HG03039 (cell line): Measurements from ENCODE around the gene OR6C68.
"Not testable (repeated sequence)": the region's sequence is repeated elsewhere in the genome, so short reads cannot be mapped to it uniquely, and the experiment has no call there.

Experiments
- ATAC-seq: cut with Tn5 transposase; IDR thresholded peaks from one replicate; pipeline ENCODE4 v1.9.1; 2021; ENCODE audit warnings: mild to moderate bottlenecking, moderate library complexity; ENCODE audit not compliant: unreplicated experiment

OR6C68 gene

GRCh38 chr12:55492078-55492477, at the start of gene OR6C68:
Gene OR6C68, plus strand, starts transcription at chr12:55492378. Its CDS starts 0 bp downstream, at chr12:55492378.
- ATAC-seq: no peak

DNA sequence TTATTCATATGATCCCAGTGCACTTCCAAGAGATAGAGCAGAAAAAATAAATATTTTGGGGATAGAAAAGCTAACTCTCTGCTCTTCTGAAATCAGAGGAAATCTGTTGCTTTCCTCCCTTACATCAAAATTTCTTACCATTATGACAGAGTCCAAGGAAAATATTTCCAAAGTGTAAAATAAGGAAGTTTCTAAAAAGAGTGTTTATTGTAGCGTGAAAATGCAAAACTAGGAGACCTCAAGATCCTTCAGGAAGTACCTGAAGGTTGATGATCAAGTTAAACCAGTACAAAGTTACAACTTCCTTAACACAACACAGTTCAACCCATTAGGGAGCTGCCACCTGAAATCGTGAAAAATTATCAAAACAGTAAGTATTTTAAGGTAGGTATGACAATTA, 48.4 kb upstream of the OR6C68 start, which contains the start of gene OR6C2:
TSS of gene OR6C2 (plus strand) at position 301 of the 400 bp plus-strand sequence. CDS start 8,138 bp downstream, outside the sequence.
- no peak for ATAC-seq

DNA sequence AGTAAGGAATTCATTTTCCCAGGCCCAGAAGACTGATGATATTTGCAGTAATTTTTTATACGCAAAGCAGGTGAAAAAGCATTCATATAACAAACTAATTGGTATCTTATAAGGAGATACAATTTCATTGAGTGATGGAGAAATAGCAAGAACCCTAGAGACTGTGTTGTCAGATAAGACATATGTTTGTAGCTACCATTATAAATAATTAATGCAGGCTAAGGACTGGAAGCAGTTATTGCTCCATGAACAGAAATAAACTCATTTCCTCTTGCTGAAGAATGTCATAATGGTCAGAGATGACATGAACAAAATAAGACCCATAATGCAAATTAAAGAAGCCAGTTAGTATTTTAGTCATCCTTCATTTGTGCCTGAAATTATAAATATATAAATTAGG, 46.8 kb upstream of the OR6C68 start:
- ATAC-seq: no peak

DNA sequence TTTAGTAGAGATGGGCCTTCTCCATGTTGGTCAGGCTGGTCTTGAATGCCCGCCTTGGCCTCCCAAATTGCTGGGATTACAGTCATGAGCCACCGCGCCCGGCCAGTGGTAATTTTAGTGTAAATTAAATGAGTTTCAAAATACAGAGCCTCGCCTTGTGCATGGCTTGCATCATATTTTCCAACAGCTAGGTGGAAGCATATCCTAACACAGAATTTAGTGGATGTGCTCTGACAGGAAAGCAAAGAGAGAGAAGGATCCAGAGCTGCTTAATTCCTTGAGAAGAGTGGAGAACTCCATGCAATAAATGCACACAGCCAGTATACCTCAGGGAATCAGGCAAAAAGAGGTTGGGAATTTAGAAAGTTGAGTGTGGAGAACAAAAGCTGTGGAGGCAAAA, 45.9 kb upstream of the OR6C68 start:
- ATAC-seq: no peak

- no peak for ATAC-seq
These were observed 43.4 kb upstream of the OR6C68 start for GRCh38 chr12:55448825-55449224.

- not testable (repeated sequence) for ATAC-seq
These were observed 27.3 kb upstream of the OR6C68 start for GRCh38 chr12:55464926-55465325.

GRCh38 chr12:55467836-55468235, 24.3 kb upstream of the OR6C68 start:
- ATAC-seq: no peak

- no peak for ATAC-seq
These were observed 22.9 kb upstream of the OR6C68 start for GRCh38 chr12:55469291-55469690.

GRCh38 chr12:55470088-55470829, 21.9 kb upstream of the OR6C68 start, which contains the start of gene OR6C70:
Gene OR6C70, minus strand, starts transcription at chr12:55470138. Its CDS starts 0 bp downstream, at chr12:55470138.
- ATAC-seq: no peak

DNA sequence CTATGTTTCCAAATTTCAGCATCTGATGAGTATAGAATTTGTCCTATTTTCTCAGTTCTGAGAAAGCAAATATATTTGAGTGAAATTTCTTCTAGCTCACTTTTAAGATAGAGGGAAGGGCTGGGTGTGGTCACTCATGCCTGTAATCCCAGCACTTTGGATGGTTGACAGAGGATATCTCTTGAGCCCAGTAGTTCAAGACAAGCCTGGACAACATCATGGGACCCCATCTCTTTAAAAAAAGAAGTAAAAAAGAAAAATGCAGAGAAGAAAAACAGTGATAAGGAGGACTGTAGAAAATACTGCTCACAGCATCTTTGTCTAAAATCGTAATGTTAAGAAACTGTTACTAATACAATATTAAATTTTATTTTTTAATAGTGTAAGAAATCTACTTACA, 19.9 kb upstream of the OR6C68 start:
- ATAC-seq: no peak

GRCh38 chr12:55479136-55479535, 13.0 kb upstream of the OR6C68 start:
- not testable (repeated sequence) for ATAC-seq

DNA sequence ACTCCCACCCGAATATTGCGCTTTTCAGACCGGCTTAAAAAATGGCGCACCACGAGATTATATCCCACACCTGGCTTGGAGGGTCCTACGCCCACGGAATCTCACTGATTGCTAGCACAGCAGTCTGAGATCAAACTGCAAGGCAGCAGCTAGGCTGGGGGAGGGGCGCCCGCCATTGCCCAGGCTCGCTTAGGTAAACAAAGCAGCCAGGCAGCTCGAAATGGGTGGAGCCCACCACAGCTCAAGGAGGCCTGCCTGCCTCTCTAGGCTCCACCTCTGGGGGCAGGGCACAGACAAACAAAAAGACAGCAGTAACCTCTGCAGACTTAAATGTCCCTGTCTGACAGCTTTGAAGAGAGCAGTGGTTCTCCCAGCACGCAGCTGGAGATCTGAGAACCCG, 7.9 kb upstream of the OR6C68 start:
- ATAC-seq: not testable (repeated sequence)

DNA sequence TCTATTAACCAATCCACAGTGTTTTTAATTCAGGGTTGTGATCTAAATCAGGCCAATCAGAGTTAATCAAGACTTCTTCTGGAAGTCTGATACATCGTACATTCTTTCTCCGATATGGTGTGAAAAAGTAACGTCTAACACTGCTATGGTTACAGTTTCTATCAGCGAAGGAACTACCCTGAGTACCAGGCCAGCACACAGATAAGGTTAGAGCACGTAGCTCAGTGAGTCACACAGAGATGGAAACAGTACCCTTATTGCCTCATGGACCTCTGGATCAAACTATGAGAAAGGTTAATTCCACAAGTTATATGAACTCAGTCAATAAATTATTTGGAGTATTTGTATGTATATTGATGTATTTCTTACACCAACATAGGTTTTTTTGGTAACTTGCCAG, 3.3 kb downstream of the OR6C68 start:
- no peak for ATAC-seq

DNA sequence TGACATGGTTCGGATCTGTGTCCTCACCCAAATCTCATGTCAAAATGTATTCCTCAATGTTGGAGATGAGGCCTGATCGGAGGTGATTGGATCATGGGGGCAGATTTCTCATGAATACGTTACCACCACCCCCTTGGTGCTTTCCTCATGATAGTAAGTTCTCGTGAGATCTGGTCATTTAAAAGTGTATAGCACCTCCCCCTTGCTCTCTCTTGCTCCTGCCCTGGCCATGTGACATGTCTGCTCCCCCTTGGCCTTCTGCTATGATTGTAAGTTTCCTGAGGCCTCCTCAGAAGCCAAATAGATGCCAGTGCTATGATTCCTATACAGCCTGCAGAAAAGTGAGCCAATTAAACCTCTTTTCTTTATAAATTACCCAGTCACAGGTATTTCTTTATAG, 7.1 kb downstream of the OR6C68 start:
- ATAC-seq: no peak

GRCh38 chr12:55499810-55500252, 7.7 kb downstream of the OR6C68 start:
- ATAC-seq: no peak

GRCh38 chr12:55501601-55502000, 9.4 kb downstream of the OR6C68 start:
- ATAC-seq: no peak

DNA sequence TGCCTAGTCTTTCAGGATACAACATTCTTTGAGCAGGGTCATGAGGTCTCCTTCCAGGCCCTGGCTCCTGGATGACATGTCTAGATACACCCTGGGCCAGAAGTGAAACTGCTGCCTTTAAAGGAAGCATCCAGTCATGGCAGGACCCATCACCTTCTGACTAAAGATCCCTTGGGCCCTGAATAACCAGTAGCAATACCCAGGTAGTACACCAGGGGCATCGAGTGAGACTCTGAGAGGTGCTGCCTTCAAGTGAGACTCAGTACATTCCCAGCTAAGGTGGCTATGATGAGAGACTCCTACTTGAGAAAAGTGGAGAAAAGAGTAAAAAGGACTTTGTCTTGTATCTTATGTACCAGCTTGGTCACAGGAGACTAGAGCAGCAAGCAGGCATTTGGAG, 23.5 kb downstream of the OR6C68 start:
- ATAC-seq: no peak

DNA sequence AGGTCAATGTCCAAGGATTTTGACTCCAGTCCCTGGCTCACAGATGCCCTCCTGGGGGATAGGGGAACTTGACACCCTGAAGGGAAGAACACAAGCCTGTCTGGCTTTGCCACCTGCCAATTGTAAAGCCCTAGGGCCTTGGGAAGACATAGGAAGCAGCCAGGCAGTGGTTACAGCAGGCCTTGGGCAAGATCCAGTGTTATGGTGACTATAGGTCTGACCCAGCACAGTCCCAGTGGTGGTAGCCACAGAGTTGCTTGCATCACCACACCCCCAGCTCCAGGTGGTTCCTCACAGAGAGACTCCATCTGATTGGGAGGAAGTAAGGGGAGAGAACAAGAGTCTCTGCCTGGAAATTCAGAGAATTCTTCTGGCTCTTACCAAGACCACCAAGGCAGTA, 24.2 kb downstream of the OR6C68 start:
- ATAC-seq: no peak
